GDM1 (cell line): ENCODE data around the gene TSSK6.

Experiments
- DNase-seq: peaks from one replicate; lab custom pipeline; 2025; lab: John Stamatoyannopoulos, UW

Gene TSSK6

GRCh38 chr19:19544954-19545591 lies 29.7 kb upstream of the TSSK6 start:
- no peak for DNase-seq

GRCh38 chr19:19544257-19544953 lies 29.1 kb upstream of the TSSK6 start:
- no peak for DNase-seq

- DNase-seq = no peak
These were observed 28.3 kb upstream of the TSSK6 start for GRCh38 chr19:19543640-19544039.

GRCh38 chr19:19543101-19543500 lies 27.8 kb upstream of the TSSK6 start:
- DNase-seq = no peak

GRCh38 chr19:19542507-19542906 lies 27.2 kb upstream of the TSSK6 start:
- DNase-seq = no peak

- no peak for DNase-seq
These were observed 26.3 kb upstream of the TSSK6 start for GRCh38 chr19:19541616-19542015.

GRCh38 chr19:19540715-19541515 lies 25.6 kb upstream of the TSSK6 start:
- DNase-seq = no peak

- no peak for DNase-seq
These were observed 24.8 kb upstream of the TSSK6 start for GRCh38 chr19:19540064-19540714.

GRCh38 chr19:19539698-19540063 lies 24.3 kb upstream of the TSSK6 start:
- DNase-seq = no peak

- DNase-seq = no peak
These were observed 23.4 kb upstream of the TSSK6 start for GRCh38 chr19:19538785-19539166.

- DNase-seq = no peak
These were observed 22.9 kb upstream of the TSSK6 start, which contains the start of gene CILP2 for GRCh38 chr19:19538061-19538784. Gene CILP2, plus strand, starts transcription at chr19:19538265. Its CDS starts 85 bp downstream, at chr19:19538350.

- no peak for DNase-seq
These were observed 22.0 kb upstream of the TSSK6 start for GRCh38 chr19:19537075-19538048.

- DNase-seq = no peak
These were observed 20.2 kb upstream of the TSSK6 start for GRCh38 chr19:19535311-19536191.

- no peak for DNase-seq
These were observed 19.4 kb upstream of the TSSK6 start for GRCh38 chr19:19534556-19535265.

- no peak for DNase-seq
These were observed 18.5 kb upstream of the TSSK6 start for GRCh38 chr19:19533841-19534240.

- no peak for DNase-seq
These were observed 17.7 kb upstream of the TSSK6 start for GRCh38 chr19:19532806-19533701.

GRCh38 chr19:19531951-19532805 lies 16.8 kb upstream of the TSSK6 start:
- DNase-seq = peak; percentile 50
